Subcutaneous adipose tissue (tissue), 4 donors: ENCODE results near the gene SCYGR6. TPM values are rescaled to one million over a fixed set of nuclear protein-coding genes. Genes with fewer than 3 reads are reported as not detected.

Experiments used
- total RNA-seq, 4 donors: library from RNA; depleted of rRNA; stranded (reverse); fragments of >200 nt; gene quantifications; one replicate each; pipeline ENCODE4 v1.1.0, GENCODE V29; 2016
- TF ChIP-seq, protein P1 (sequence below): fragments of 450-650 bp; IDR thresholded peaks from one replicate; pipeline ENCODE4 v1.5.1; 2016; ENCODE audit warnings: low read depth, mild to moderate bottlenecking, control low read depth, antibody characterized with exemption, moderate library complexity

The SCYGR6 gene, protein sequence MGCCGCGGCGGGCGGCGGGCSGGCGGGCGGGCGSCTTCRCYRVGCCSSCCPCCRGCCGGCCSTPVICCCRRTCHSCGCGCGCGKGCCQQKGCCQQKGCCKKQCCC
- not detected for total RNA-seq

DNA sequence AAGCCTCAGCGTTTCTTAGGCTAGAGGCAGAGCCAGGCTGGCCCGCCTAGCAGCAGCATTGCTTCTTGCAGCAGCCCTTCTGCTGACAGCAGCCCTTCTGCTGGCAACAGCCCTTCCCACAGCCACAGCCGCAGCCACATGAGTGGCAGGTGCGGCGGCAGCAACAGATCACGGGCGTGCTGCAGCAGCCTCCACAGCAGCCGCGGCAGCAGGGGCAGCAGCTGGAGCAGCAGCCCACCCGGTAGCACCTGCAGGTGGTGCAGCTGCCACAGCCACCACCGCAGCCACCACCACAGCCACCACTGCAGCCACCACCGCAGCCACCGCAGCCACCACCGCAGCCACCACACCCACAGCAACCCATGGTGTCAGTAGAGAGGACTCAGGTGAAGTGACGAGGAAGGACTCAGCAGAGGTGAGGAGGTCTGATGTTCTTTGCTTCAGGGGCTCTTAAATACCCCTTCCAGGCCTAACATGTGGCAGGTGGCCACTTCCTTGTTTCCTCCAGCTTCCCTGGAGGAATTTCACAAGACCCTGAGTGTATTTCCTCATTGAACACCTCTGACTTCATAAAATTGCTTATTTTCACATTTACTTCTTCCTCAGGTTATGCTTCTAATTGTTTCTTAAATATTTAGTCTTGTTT, at the start of gene SCYGR6:
Gene SCYGR6, minus strand, starts transcription at position 364 of the 646 bp plus-strand sequence. Its CDS starts 0 bp downstream, at position 364.
- TF ChIP-seq, protein P1, sequence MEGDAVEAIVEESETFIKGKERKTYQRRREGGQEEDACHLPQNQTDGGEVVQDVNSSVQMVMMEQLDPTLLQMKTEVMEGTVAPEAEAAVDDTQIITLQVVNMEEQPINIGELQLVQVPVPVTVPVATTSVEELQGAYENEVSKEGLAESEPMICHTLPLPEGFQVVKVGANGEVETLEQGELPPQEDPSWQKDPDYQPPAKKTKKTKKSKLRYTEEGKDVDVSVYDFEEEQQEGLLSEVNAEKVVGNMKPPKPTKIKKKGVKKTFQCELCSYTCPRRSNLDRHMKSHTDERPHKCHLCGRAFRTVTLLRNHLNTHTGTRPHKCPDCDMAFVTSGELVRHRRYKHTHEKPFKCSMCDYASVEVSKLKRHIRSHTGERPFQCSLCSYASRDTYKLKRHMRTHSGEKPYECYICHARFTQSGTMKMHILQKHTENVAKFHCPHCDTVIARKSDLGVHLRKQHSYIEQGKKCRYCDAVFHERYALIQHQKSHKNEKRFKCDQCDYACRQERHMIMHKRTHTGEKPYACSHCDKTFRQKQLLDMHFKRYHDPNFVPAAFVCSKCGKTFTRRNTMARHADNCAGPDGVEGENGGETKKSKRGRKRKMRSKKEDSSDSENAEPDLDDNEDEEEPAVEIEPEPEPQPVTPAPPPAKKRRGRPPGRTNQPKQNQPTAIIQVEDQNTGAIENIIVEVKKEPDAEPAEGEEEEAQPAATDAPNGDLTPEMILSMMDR = no peak

DNA sequence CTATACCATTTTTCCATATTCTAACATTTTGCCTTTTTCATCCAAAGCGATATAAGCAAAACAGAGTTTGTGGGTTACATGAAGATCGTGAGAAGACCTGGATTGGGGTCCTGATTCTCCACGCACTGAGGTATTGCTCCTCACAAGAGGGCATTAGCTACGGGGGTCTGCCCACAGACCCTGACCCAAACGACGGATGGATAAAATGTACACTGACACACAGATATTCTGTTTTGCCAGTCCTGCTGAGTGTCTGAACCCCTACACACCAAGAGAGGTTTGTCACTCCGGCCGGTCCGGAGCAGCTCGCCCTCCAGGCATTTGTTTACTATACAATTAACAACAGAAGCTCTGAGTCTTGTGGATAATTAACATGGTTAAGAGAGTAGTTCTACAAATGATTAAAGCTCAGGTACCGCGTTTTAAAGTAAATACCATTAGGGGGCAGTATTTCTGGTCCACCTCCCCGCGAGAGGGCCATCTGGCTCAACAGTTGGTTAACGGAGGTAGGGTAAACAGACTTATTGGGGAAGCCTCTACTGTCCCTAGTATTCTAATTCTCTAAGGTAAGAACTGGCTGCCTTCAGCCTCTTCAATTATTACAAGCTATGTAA, 49.6 kb upstream of the SCYGR6 start:
- TF ChIP-seq, protein P1 = no peak

DNA sequence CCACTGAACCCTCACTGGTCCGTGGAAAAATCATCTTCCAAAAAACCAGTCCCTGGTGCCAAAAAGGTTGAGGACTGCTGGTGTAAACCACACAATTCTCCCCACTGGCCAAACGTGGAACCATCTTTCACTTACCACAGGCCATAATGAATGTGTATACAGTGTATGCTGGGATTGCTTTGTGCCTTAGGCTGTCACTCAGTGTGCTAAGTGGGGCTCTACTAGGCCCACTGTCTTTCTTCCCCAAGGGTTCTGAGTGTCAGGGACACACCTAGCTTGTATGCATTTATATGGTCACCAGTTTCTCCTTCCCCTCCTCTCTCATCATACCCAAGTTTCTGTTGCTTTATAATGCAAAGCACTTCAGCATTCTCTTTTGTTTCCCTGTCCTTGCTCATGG, 48.4 kb upstream of the SCYGR6 start:
- TF ChIP-seq, protein P1 = no peak

DNA sequence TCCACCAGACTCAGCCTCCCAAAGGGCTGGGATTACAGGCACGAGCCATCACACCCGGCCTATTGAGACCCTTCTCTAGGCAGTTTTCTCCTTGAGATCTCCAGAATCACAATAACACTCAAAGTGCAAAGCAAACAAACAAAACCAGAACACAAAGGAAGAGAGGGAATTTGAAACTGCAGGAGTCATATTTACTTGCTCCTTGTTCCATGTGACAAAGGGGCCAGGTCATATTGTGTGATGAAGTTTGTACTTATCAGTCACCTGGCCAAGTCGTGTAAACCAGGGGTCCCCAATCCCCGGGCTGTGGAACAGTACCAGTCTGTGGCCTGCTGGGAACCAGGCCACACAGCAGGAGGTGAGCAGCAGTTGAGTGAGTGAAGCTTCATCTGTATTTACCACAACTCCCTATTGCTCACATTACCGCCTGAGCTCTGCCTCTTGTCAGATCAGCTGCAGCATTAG, 47.7 kb upstream of the SCYGR6 start:
- TF ChIP-seq, protein P1 = no peak

DNA sequence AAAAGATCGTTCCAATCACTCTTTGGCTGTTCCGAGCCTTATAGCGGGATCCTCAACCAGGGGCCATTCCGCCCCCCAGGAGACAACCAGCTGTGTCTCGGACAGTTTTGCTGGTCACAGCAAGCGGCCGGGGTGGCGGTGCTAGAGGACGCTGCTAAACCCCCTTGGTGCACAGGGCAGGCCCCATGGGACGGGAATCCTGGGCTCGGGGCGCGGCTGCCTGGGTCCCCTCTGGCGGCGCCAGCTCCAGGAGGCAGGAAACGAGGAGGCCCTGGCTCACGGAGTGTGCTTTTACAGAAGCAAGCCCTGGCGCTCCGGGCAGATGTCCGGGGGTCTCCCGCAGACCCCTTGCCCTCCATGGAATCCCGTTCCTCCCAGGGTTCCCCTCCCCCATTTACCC, 43.3 kb upstream of the SCYGR6 start:
- TF ChIP-seq, protein P1 = no peak

DNA sequence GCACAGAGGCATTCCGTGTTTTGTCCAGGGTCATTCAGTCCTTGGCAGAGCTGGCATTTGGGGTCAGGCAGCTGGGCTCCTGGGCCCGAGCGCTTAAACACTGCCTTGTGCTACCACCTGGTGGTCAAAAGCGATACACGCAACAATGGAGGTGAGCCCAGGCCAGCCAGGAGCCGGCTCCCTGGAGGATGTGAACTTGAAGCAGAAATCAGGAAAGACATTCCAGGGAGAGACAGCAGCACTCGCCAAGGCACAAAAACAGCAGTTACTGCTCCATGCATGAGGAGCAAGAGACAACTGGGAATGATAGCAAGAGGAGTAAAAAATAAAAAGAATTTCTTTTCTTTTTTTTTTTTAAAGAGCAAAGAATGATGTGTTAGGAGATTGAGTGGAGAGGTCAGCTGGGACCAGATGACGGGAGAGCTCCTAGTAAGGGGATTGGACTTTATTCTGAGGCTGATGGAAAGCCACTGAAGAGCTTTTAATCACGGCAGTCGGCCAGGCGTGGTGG, 41.9 kb upstream of the SCYGR6 start:
- TF ChIP-seq, protein P1 = no peak

DNA sequence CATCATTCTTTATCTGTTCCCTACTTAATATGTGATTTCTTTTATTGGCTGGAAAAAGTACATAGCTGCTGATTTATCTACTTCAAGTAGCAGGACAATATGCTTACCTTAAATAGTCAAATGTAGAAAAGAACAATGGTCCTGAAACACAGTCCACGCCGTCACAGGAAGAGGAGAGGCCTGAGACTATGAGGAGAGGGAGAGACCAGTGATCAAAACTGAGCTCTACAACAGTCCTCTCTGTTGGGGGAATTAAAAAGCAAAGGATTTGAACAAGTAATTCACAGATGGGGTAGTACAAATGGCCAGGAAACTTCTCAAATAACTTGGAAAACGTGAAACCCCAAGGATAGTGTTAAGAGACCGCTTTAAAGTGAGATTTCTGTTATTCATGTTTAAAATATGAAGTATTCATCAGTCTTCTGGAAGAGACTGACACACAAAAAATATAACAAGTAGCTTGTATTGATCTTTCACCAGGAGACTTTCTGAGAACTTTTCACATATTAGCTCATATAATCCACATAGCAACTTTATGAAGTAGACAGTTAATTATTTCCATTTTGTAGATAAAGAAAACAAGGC, 41.3 kb upstream of the SCYGR6 start:
- TF ChIP-seq, protein P1 = no peak
